Measurements from ENCODE around the gene LCTL. TPM values are rescaled to one million over a fixed set of nuclear protein-coding genes. Genes with fewer than 3 reads are reported as not detected.

LCTL gene
- total and polyA plus RNA-seq, 2 donors (not counting 1 experiment from before 2014, with no cell fraction given) = not detected

- H3K27ac ChIP-seq (ENCODE audit: low read length in 2 of 2) = no peak overlapping the region
- no peaks in the 10 kb centered on the region for H3K27me3 Mint-ChIP-seq
- no peak overlapping the region for H2AFZ ChIP-seq (ENCODE audit: insufficient read depth, low read depth, low read length, poor library complexity, severe bottlenecking)
- H3K4me1 ChIP-seq (ENCODE audit: control insufficient read depth in 2 of 2, insufficient read depth in 2 of 2, low read length in 2 of 2) = peaks cover 5 to 6% of the 10 kb centered on the region in 2 donors
- H3K4me2 ChIP-seq (replicated peaks; ENCODE audit: low read depth, low read length, poor library complexity, severe bottlenecking) = no peak overlapping the region
- H3K36me3 ChIP-seq (replicated peaks in 1 of 2; ENCODE audit: control extremely low read depth in 1 of 2, control insufficient read depth in 1 of 2, extremely low read depth in 1 of 2, insufficient read depth in 2 of 2, low read length in 1 of 2) = no peaks in the 10 kb centered on the region
- ChIA-PET POLR2A (no interaction called here), CTCF (no interaction called here)
- H3K9me3 Mint-ChIP-seq (ENCODE audit: insufficient read depth) = no peaks in the 10 kb centered on the region
- H4K20me1 ChIP-seq (ENCODE audit: control insufficient read depth, insufficient read depth, low read length, poor library complexity, severe bottlenecking) = no peaks in the 10 kb centered on the region
- TF ChIP-seq EZH2 (IDR thresholded peaks at IDR 0.05; ENCODE audit: borderline replicate concordance, insufficient read depth, low read depth, low read length, poor library complexity, severe bottlenecking) (no peak), CTCF (IDR thresholded peaks at IDR 0.05) (no peak)
- 92% methylated on average over 15 of the region's 18 CpGs for WGBS (ENCODE audit: insufficient coverage)
- H3K79me2 ChIP-seq (ENCODE audit: control insufficient read depth, insufficient read depth, low read length) = no peaks in the 10 kb centered on the region
- no peaks in the 10 kb centered on the region for H3K27me3 ChIP-seq (replicated peaks in 1 of 4; ENCODE audit: control extremely low read depth in 1 of 4, control insufficient read depth in 3 of 4, insufficient read depth in 4 of 4, low read length in 3 of 4)
- DNase-seq = no peak
- no peak overlapping the region for H3K9ac ChIP-seq (ENCODE audit: low read length)
- no peaks in the 10 kb centered on the region for H3K9me3 ChIP-seq (ENCODE audit: control extremely low read depth in 1 of 3, control insufficient read depth in 2 of 3, insufficient read depth in 1 of 3, low read length in 2 of 3)
- H3K27ac Mint-ChIP-seq = no peak overlapping the region
- ATAC-seq (ENCODE audit: low read depth) = no peak
- H3K4me1 Mint-ChIP-seq = peaks cover 5% of the 10 kb centered on the region
- H3K4me3 ChIP-seq (ENCODE audit: control extremely low read depth in 1 of 5, extremely low read depth in 1 of 5, insufficient read depth in 1 of 5, low read depth in 2 of 5, low read length in 4 of 5) = no peak overlapping the region
- intact Hi-C loops (cut with micrococcal nuclease) = no loop called here
- H3K4me3 Mint-ChIP-seq = no peak overlapping the region
Measured at GRCh38 chr15:66564136-66565041, 1.4 kb downstream of the LCTL start.

GRCh38 chr15:66563566-66564110 is 2.2 kb downstream of the LCTL start:
- Histone ChIP-seq H3K79me2 (ENCODE audit: control insufficient read depth, insufficient read depth, low read length) (no peaks in the 10 kb centered on the region), H3K36me3 (replicated peaks in 1 of 2; ENCODE audit: control extremely low read depth in 1 of 2, control insufficient read depth in 1 of 2, extremely low read depth in 1 of 2, insufficient read depth in 2 of 2, low read length in 1 of 2) (no peaks in the 10 kb centered on the region), H3K9ac (ENCODE audit: low read length) (no peak overlapping the region), H2AFZ (ENCODE audit: insufficient read depth, low read depth, low read length, poor library complexity, severe bottlenecking) (no peak overlapping the region), H3K9me3 (ENCODE audit: control extremely low read depth in 1 of 3, control insufficient read depth in 2 of 3, insufficient read depth in 1 of 3, low read length in 2 of 3) (no peaks in the 10 kb centered on the region), H3K27me3 (replicated peaks in 1 of 4; ENCODE audit: control extremely low read depth in 1 of 4, control insufficient read depth in 3 of 4, insufficient read depth in 4 of 4, low read length in 3 of 4) (no peaks in the 10 kb centered on the region), H3K4me3 (ENCODE audit: control extremely low read depth in 1 of 5, extremely low read depth in 1 of 5, insufficient read depth in 1 of 5, low read depth in 2 of 5, low read length in 4 of 5) (no peak overlapping the region), H3K4me1 (ENCODE audit: control insufficient read depth in 2 of 2, insufficient read depth in 2 of 2, low read length in 2 of 2) (peaks cover 5 to 6% of the 10 kb centered on the region in 2 donors), H3K4me2 (replicated peaks; ENCODE audit: low read depth, low read length, poor library complexity, severe bottlenecking) (no peak overlapping the region), H4K20me1 (ENCODE audit: control insufficient read depth, insufficient read depth, low read length, poor library complexity, severe bottlenecking) (no peaks in the 10 kb centered on the region), H3K27ac (ENCODE audit: low read length in 2 of 2) (no peak overlapping the region)
- H3K4me1 Mint-ChIP-seq = peaks cover 5% of the 10 kb centered on the region
- ATAC-seq (ENCODE audit: low read depth) = no peak
- no peak overlapping the region for H3K4me3 Mint-ChIP-seq
- H3K27me3 Mint-ChIP-seq = no peaks in the 10 kb centered on the region
- 93% methylated on average over 13 of the region's 13 CpGs for WGBS (ENCODE audit: insufficient coverage)
- TF ChIP-seq CTCF (IDR thresholded peaks at IDR 0.05) (no peak), EZH2 (IDR thresholded peaks at IDR 0.05; ENCODE audit: borderline replicate concordance, insufficient read depth, low read depth, low read length, poor library complexity, severe bottlenecking) (no peak)
- intact Hi-C loops (cut with micrococcal nuclease) = no loop called here
- no peak for DNase-seq
- no peak overlapping the region for H3K27ac Mint-ChIP-seq
- ChIA-PET POLR2A (no interaction called here), CTCF (no interaction called here)
- no peaks in the 10 kb centered on the region for H3K9me3 Mint-ChIP-seq (ENCODE audit: insufficient read depth)

Measured in B cell (primary cell).